Measurements from ENCODE around the gene SLC48A1.

The SLC48A1 gene

GRCh38 chr12:47754881-47755280 lies 18.2 kb upstream of the SLC48A1 start:
- H3K4me1 ChIP-seq (ENCODE audit: control insufficient read depth in 1 of 2, insufficient read depth in 1 of 2, low read depth in 1 of 2, low read length in 1 of 2) = peaks cover 31 to 36% of the 10 kb centered on the region in 2 experiments
- no peaks in the 10 kb centered on the region for H3K9me3 ChIP-seq
- H3K4me3 ChIP-seq (ENCODE audit: low read depth in 1 of 2, low read length in 1 of 2) = no peak overlapping the region
- no peaks in the 10 kb centered on the region for H3K36me3 ChIP-seq
- TF ChIP-seq CTCF (IDR thresholded peaks at IDR 0.05) = no peak
- no peaks in the 10 kb centered on the region for H3K27me3 ChIP-seq
- H3K27ac ChIP-seq = no peak overlapping the region

- no peak for TF ChIP-seq CTCF (IDR thresholded peaks at IDR 0.05)
- H3K9me3 ChIP-seq = no peaks in the 10 kb centered on the region
- H3K27ac ChIP-seq = no peak overlapping the region
- H3K27me3 ChIP-seq = no peaks in the 10 kb centered on the region
- H3K36me3 ChIP-seq = no peaks in the 10 kb centered on the region
- no peak overlapping the region for H3K4me3 ChIP-seq (ENCODE audit: low read depth in 1 of 2, low read length in 1 of 2)
- H3K4me1 ChIP-seq (ENCODE audit: control insufficient read depth in 1 of 2, insufficient read depth in 1 of 2, low read depth in 1 of 2, low read length in 1 of 2) = peaks cover 31 to 36% of the 10 kb centered on the region in 2 experiments
Observed at GRCh38 chr12:47755655-47756562, 17.1 kb upstream of the SLC48A1 start.

GRCh38 chr12:47757364-47757839 lies 15.6 kb upstream of the SLC48A1 start:
- no peak for TF ChIP-seq CTCF (IDR thresholded peaks at IDR 0.05)
- Histone ChIP-seq H3K27ac (no peak overlapping the region), H3K27me3 (no peaks in the 10 kb centered on the region), H3K4me3 (ENCODE audit: low read depth in 1 of 2, low read length in 1 of 2) (no peak overlapping the region), H3K9me3 (no peaks in the 10 kb centered on the region), H3K36me3 (no peaks in the 10 kb centered on the region), H3K4me1 (ENCODE audit: control insufficient read depth in 1 of 2, insufficient read depth in 1 of 2, low read depth in 1 of 2, low read length in 1 of 2) (peaks cover 31 to 36% of the 10 kb centered on the region in 2 experiments)

- TF ChIP-seq CTCF (IDR thresholded peaks at IDR 0.05) = no peak
Observed at GRCh38 chr12:47757840-47758583, 15.0 kb upstream of the SLC48A1 start.

GRCh38 chr12:47758584-47758833 lies 14.5 kb upstream of the SLC48A1 start:
- Histone ChIP-seq H3K27ac (peak overlapping the region; percentile 19), H3K4me3 (ENCODE audit: low read depth in 1 of 2, low read length in 1 of 2) (peak overlapping the region; percentile 69 to 71), H3K27me3 (no peaks in the 10 kb centered on the region), H3K4me1 (ENCODE audit: control insufficient read depth in 1 of 2, insufficient read depth in 1 of 2, low read depth in 1 of 2, low read length in 1 of 2) (peaks cover 26 to 34% of the 10 kb centered on the region in 2 experiments), H3K36me3 (no peaks in the 10 kb centered on the region), H3K9me3 (no peaks in the 10 kb centered on the region)
- TF ChIP-seq CTCF (IDR thresholded peaks at IDR 0.05) = no peak

More at GRCh38 chr12:47757840-47758583, 15.0 kb upstream of the SLC48A1 start:
- Histone ChIP-seq H3K4me3 (ENCODE audit: low read depth in 1 of 2, low read length in 1 of 2) (peak overlapping the region; percentile 69 to 71), H3K9me3 (no peaks in the 10 kb centered on the region), H3K4me1 (ENCODE audit: control insufficient read depth in 1 of 2, insufficient read depth in 1 of 2, low read depth in 1 of 2, low read length in 1 of 2) (peaks cover 28 to 35% of the 10 kb centered on the region in 2 experiments), H3K27ac (peak overlapping the region; percentile 19), H3K27me3 (no peaks in the 10 kb centered on the region), H3K36me3 (no peaks in the 10 kb centered on the region)

Measured in neutrophil (primary cell).